Progenitor cell of endocrine pancreas (in vitro differentiated cells): ENCODE measurements around the gene SLC4A1AP. TPM values are rescaled to one million over a fixed set of nuclear protein-coding genes. Genes with fewer than 3 reads are reported as not detected.

Experiments used
- DNase-seq: peaks from one replicate; pipeline ENCODE4 v3.0.0; 2021; ENCODE audit warnings: low spot score; ENCODE audit not compliant: unreplicated experiment
- H3K27ac Mint-ChIP-seq: 2 replicates; pipeline ENCODE4 v1.8.0; 2021; ENCODE audit warnings: mild to moderate bottlenecking, moderate library complexity, mixed read lengths
- H3K27me3 Mint-ChIP-seq: 2 replicates; pipeline ENCODE4 v1.8.0; 2021; ENCODE audit warnings: mixed read lengths
- H3K36me3 Mint-ChIP-seq: 2 replicates; pipeline ENCODE4 v1.8.0; 2022; ENCODE audit warnings: mixed read lengths; ENCODE audit not compliant: insufficient read depth
- H3K4me1 Mint-ChIP-seq: 2 replicates; pipeline ENCODE4 v1.8.0; 2021; ENCODE audit warnings: low read depth, mixed read lengths
- H3K4me3 Mint-ChIP-seq: 2 replicates; pipeline ENCODE4 v1.8.0; 2021; ENCODE audit warnings: low read depth, mild to moderate bottlenecking, moderate library complexity, mixed read lengths
- H3K9me3 Mint-ChIP-seq: 2 replicates; pipeline ENCODE4 v1.8.0; 2021; ENCODE audit warnings: low read depth, mixed read lengths
- CTCF ChIP-seq: fragments of 200-600 bp; sonication (generic); IDR thresholded peaks from one replicate; pipeline ENCODE4 v1.5.0; 2021; ENCODE audit warnings: antibody characterized with exemption, mild to moderate bottlenecking; ENCODE audit not compliant: unreplicated experiment
- total RNA-seq: library from RNA; stranded (reverse); gene quantifications from 2 replicates; pipeline ENCODE4 v1.2.1, GENCODE V29; 2021

The SLC4A1AP gene
- total RNA-seq, 1 donor from 2014 or later, result 19.5 TPM

- TF ChIP-seq CTCF, result no peak
- H3K9me3 Mint-ChIP-seq, result no peaks in the 10 kb centered on the region
- no peak overlapping the region for H3K4me3 Mint-ChIP-seq
- no peaks in the 10 kb centered on the region for H3K36me3 Mint-ChIP-seq
- H3K27ac Mint-ChIP-seq, result peak overlapping the region; percentile 34
- DNase-seq, result no peak
- peaks cover 4% of the 10 kb centered on the region for H3K27me3 Mint-ChIP-seq
- peaks cover 3% of the 10 kb centered on the region for H3K4me1 Mint-ChIP-seq
Measured at GRCh38 chr2:27724905-27725701, 61.4 kb downstream of the SLC4A1AP start.

DNA sequence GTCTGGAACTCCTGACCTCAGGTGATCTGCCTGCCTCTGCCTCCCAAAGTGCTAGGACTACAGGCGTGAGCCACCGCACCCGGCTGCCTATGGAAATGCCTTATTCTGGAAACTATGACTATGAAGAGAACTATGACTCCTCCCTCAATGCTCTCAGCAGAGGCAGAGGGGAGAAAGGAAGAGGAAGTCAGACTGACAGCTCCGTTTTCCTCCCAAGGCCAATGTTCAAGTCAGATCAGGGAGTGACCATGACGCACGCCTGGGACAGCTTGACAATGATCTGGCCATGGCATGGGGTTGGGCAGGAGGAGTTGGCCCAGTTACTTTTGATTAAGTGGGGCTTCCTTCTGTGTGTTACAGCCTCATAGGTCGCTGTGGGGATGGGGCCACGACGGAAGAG, 63.6 kb downstream of the SLC4A1AP start:
- Mint-ChIP-seq H3K36me3 (no peaks in the 10 kb centered on the region), H3K27me3 (no peaks in the 10 kb centered on the region), H3K4me3 (no peak overlapping the region), H3K4me1 (peaks cover 3% of the 10 kb centered on the region), H3K27ac (no peak overlapping the region), H3K9me3 (no peaks in the 10 kb centered on the region)
- TF ChIP-seq CTCF, result no peak
- no peak for DNase-seq

GRCh38 chr2:27728081-27728858, 64.6 kb downstream of the SLC4A1AP start:
- DNase-seq, result no peak
- H3K36me3 Mint-ChIP-seq, result no peaks in the 10 kb centered on the region
- H3K4me1 Mint-ChIP-seq, result peaks cover 3% of the 10 kb centered on the region
- no peaks in the 10 kb centered on the region for H3K27me3 Mint-ChIP-seq
- H3K4me3 Mint-ChIP-seq, result no peak overlapping the region
- TF ChIP-seq CTCF, result no peak
- no peak overlapping the region for H3K27ac Mint-ChIP-seq
- no peaks in the 10 kb centered on the region for H3K9me3 Mint-ChIP-seq

DNA sequence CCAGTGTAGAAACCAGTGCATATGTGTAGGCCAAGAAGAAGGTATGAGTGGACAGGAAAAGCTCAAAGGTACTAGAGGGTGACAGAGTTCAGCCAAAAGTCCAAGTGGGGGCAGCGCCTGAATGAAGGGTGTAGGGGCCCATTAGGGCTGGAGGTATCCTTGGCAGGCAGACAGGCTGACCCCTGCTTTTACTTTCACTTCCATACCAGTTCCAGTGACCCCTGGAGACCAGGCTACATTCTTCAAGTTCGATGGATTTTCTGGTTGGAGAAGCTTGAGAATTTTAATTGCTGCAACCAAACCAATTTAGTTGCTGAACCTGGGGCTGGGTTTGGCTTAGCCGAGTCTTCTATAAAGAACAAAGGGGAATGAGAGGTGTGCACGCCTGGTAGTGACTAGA, 65.5 kb downstream of the SLC4A1AP start:
- TF ChIP-seq CTCF, result no peak
- no peak for DNase-seq
- H3K4me3 Mint-ChIP-seq, result no peak overlapping the region
- H3K36me3 Mint-ChIP-seq, result no peaks in the 10 kb centered on the region
- no peak overlapping the region for H3K27ac Mint-ChIP-seq
- H3K4me1 Mint-ChIP-seq, result no peaks in the 10 kb centered on the region
- H3K27me3 Mint-ChIP-seq, result peaks cover under 1% of the 10 kb centered on the region
- no peaks in the 10 kb centered on the region for H3K9me3 Mint-ChIP-seq

DNA sequence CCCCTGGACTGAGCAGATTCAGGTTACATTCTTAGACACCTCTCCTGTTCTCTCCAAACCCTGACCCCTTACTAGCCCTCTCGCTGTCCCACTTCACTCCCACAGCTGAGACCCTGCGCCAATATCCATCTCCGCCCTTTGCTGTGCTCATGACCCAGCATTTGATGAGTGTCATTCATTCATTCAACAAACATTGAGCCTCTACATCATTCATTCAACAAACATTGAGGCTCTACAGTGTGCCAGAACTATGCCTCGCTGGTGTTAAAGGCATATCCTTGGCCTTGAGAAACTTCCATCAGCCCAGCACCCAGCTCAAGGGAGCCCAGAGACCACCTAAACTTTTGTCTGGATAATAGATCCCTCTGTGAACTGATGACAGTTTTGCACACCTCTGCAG, 65.9 kb downstream of the SLC4A1AP start:
- H3K4me3 Mint-ChIP-seq, result no peak overlapping the region
- no peaks in the 10 kb centered on the region for H3K36me3 Mint-ChIP-seq
- DNase-seq, result no peak
- H3K4me1 Mint-ChIP-seq, result no peaks in the 10 kb centered on the region
- H3K27me3 Mint-ChIP-seq, result peaks cover 5% of the 10 kb centered on the region
- H3K9me3 Mint-ChIP-seq, result no peaks in the 10 kb centered on the region
- TF ChIP-seq CTCF, result no peak
- no peak overlapping the region for H3K27ac Mint-ChIP-seq
